K562 (cell line): ENCODE data around the gene TRMT44.

Experiments
- CTCF ChIP-seq, 3 experiments: IDR thresholded peaks in 2 of 3; conservative IDR thresholded peaks in 1 of 3; 2 replicates each; pipeline ENCODE4 v1.5.1; 2011 to 2012; ENCODE audit warnings: low read length in 3 of 3, mild to moderate bottlenecking in 3 of 3, control low read depth in 2 of 3, improper control_type of control experiment in 1 of 3, inconsistent platforms in 1 of 3, low read depth in 1 of 3, mixed read lengths in 1 of 3, moderate library complexity in 1 of 3; ENCODE audit not compliant: insufficient read depth in 2 of 3
- E2F1 ChIP-seq: sonication (generic); formaldehyde crosslinking; IDR thresholded peaks from 2 replicates; pipeline ENCODE4 v1.8.1; 2023; ENCODE audit warnings: mild to moderate bottlenecking, missing genetic modification reagents, moderate library complexity
- ETS1 ChIP-seq: conservative IDR thresholded peaks from 2 replicates; pipeline ENCODE4 v1.6.1; 2011; ENCODE audit warnings: low read depth, mild to moderate bottlenecking, low read length; ENCODE audit not compliant: control insufficient read depth
- JUN ChIP-seq, 2 experiments: sonication (generic) in 1 of 2; formaldehyde crosslinking in 1 of 2; IDR thresholded peaks; 2 replicates each; pipeline versions ENCODE4 v1.6.1 to v1.8.0; 2012 to 2022; ENCODE audit warnings: borderline replicate concordance in 2 of 2, mild to moderate bottlenecking in 2 of 2, improper control_type of control experiment in 1 of 2, low read depth in 1 of 2, low read length in 1 of 2, missing genetic modification reagents in 1 of 2
- MYNN ChIP-seq, 2 experiments: sonication (generic); formaldehyde crosslinking in 1 of 2; IDR thresholded peaks; 2 replicates each; pipeline versions ENCODE4 v1.5.0 to v1.6.1; 2016 to 2020; ENCODE audit warnings: antibody characterized with exemption in 1 of 2, missing genetic modification reagents in 1 of 2
- PHTF2 ChIP-seq: fragments of 250-450 bp; sonication (Bioruptor Pico); IDR thresholded peaks from 2 replicates; pipeline ENCODE4 v1.5.0; 2021; ENCODE audit warnings: mild to moderate bottlenecking
- POU5F1 ChIP-seq: fragments of 150-350 bp; IDR thresholded peaks from 2 replicates; pipeline ENCODE4 v1.6.1; 2014; ENCODE audit warnings: borderline replicate concordance, low read length, low read depth, mild to moderate bottlenecking; ENCODE audit not compliant: partially characterized antibody
- REST ChIP-seq, 2 experiments: fragments of 450-650 bp; formaldehyde crosslinking in 1 of 2; IDR thresholded peaks; 2 replicates each; pipeline versions ENCODE4 v1.4.0 to v1.6.1; 2014 to 2020; ENCODE audit warnings: mild to moderate bottlenecking in 2 of 2, borderline replicate concordance in 1 of 2, low read depth in 1 of 2
- SMAD3 ChIP-seq: fragments of 450-650 bp; formaldehyde crosslinking; conservative IDR thresholded peaks from 2 replicates; pipeline ENCODE4 v1.4.0; 2020; ENCODE audit warnings: mild to moderate bottlenecking
- STAT5B ChIP-seq: fragments of 250-450 bp; sonication (Bioruptor Pico); IDR thresholded peaks from 2 replicates; pipeline ENCODE4 v1.8.0; 2021; ENCODE audit warnings: mild to moderate bottlenecking, inconsistent platforms
- ZNF134 ChIP-seq: fragments of 250-450 bp; sonication (Bioruptor Pico); conservative IDR thresholded peaks from 2 replicates; pipeline ENCODE4 v1.4.0; 2020
- ZNF24 ChIP-seq: fragments of 450-650 bp; IDR thresholded peaks from 2 replicates; pipeline ENCODE4 v1.6.1; 2016
- ZNF79 ChIP-seq: fragments of 250-450 bp; sonication (Bioruptor Pico); IDR thresholded peaks from 2 replicates; pipeline ENCODE4 v1.4.0; 2020; ENCODE audit warnings: low read depth, mild to moderate bottlenecking, moderate library complexity

- no peak for TF ChIP-seq REST (IDR thresholded peaks at IDR 0.05; ENCODE audit: borderline replicate concordance)
- TF ChIP-seq REST (CRISPR knock-in tag; IDR thresholded peaks at IDR 0.05; ENCODE audit: low read depth): no peak
- no peak for TF ChIP-seq E2F1 (CRISPR knock-in tag)
- no peak for TF ChIP-seq ZNF79 (CRISPR knock-in tag)
- TF ChIP-seq POU5F1: no peak
- no peak for TF ChIP-seq PHTF2
- TF ChIP-seq STAT5B (CRISPR knock-in tag): no peak
- TF ChIP-seq SMAD3 (CRISPR knock-in tag): no peak
- no peak for TF ChIP-seq CTCF (IDR thresholded peaks at IDR 0.05 in 2 of 3, conservative IDR thresholded peaks at IDR 0.05 in 1 of 3; ENCODE audit: insufficient read depth in 2 of 3, low read depth in 1 of 3, low read length in 3 of 3)
- TF ChIP-seq JUN (IDR thresholded peaks at IDR 0.05; ENCODE audit: borderline replicate concordance, low read depth, low read length): no peak
- no peak for TF ChIP-seq JUN (CRISPR knock-in tag; IDR thresholded peaks at IDR 0.05; ENCODE audit: borderline replicate concordance)
- no peak for TF ChIP-seq ETS1
- TF ChIP-seq ZNF24: no peak
- no peak for TF ChIP-seq ZNF134
- TF ChIP-seq MYNN (IDR thresholded peaks at IDR 0.05): no peak
- no peak for TF ChIP-seq MYNN (CRISPR knock-in tag; IDR thresholded peaks at IDR 0.05)
Measured at GRCh38 chr4:8488791-8489369, 48.3 kb downstream of the TRMT44 start.
